IMR-90 (cell line): Measurements from ENCODE around the gene DUSP9. TPM values are rescaled to one million over a fixed set of nuclear protein-coding genes. Genes with fewer than 3 reads are reported as not detected.
A peak's percentile ranks its signal among the peaks of the same experiment; 100 is the strongest.

Experiments used
- ATAC-seq: fragments of 200-7000 bp; cut with Tn5 transposase; 2 replicates; pipeline ENCODE4 v1.9.1; 2020; ENCODE audit warnings: low read depth, mild to moderate bottlenecking, moderate library complexity
- BruUV-seq: library from RNA; stranded (reverse); fragments of 400-500 nt; replicated peaks from 2 replicates; lab custom pipeline; 2021; lab: Mats Ljungman, UMichigan
- CTCF ChIA-PET: fragments of 300-600 bp; formaldehyde crosslinking; extraction: SDS; loops from one replicate; lab custom pipeline; 2021; ENCODE audit warnings: antibody characterized with exemption; lab: Yijun Ruan, JAX
- POLR2A ChIA-PET: fragments of 300-600 bp; sonication (Branson Sonifier 250); formaldehyde crosslinking; loops from one replicate; lab custom pipeline; 2022; ENCODE audit warnings: antibody characterized with exemption; ENCODE audit not compliant: unreplicated experiment; lab: Charles Lee
- DNase-seq: peaks from one replicate; pipeline ENCODE4 v3.0.0; 2013
- H2AFZ ChIP-seq: replicated peaks from 2 replicates; pipeline ENCODE3; 2013; ENCODE audit warnings: low read length, mild to moderate bottlenecking; ENCODE audit not compliant: poor library complexity
- H2AK5ac ChIP-seq: 2 replicates; pipeline ENCODE4 v1.6.1; 2013; ENCODE audit warnings: low read depth, low read length, inconsistent platforms
- H2AK9ac ChIP-seq: replicated peaks from 2 replicates; pipeline ENCODE3; 2013; ENCODE audit warnings: mild to moderate bottlenecking, low read depth, low read length, moderate library complexity; ENCODE audit not compliant: poor library complexity
- H2BK120ac ChIP-seq: 2 replicates; pipeline ENCODE4 v1.6.1; 2013; ENCODE audit warnings: low read depth, low read length, inconsistent platforms
- H2BK15ac ChIP-seq: 3 replicates; pipeline ENCODE4 v1.6.1; 2013; ENCODE audit warnings: low read depth, low read length, inconsistent platforms
- H2BK20ac ChIP-seq: 2 replicates; pipeline ENCODE4 v1.6.1; 2013; ENCODE audit warnings: low read depth, mild to moderate bottlenecking, inconsistent platforms, low read length, moderate library complexity
- H2BK5ac ChIP-seq: 2 replicates; pipeline ENCODE4 v1.6.1; 2013; ENCODE audit warnings: mild to moderate bottlenecking, low read depth, low read length, inconsistent platforms; ENCODE audit not compliant: poor library complexity, severe bottlenecking
- H3K14ac ChIP-seq: replicated peaks from 2 replicates; pipeline ENCODE4 v1.6.1; 2013; ENCODE audit warnings: low read depth, low read length, inconsistent platforms
- H3K18ac ChIP-seq: 2 replicates; pipeline ENCODE4 v1.6.1; 2013; ENCODE audit warnings: low read depth, low read length, control low read depth
- H3K23ac ChIP-seq: 2 replicates; pipeline ENCODE4 v1.6.1; 2013; ENCODE audit warnings: low read depth, low read length, inconsistent platforms
- H3K27ac ChIP-seq: 2 replicates; pipeline ENCODE4 v1.5.1; 2013; ENCODE audit warnings: mild to moderate bottlenecking, control low read depth, low read length; ENCODE audit not compliant: insufficient read depth
- H3K27me3 ChIP-seq: 2 replicates; pipeline ENCODE4 v1.6.1; 2013; ENCODE audit warnings: low read length; ENCODE audit not compliant: control insufficient read depth, insufficient read depth
- H3K36me3 ChIP-seq: 2 replicates; pipeline ENCODE4 v1.6.1; 2013; ENCODE audit warnings: low read length, mixed read lengths; ENCODE audit not compliant: control insufficient read depth, insufficient read depth
- H3K4ac ChIP-seq: 2 replicates; pipeline ENCODE4 v1.6.1; 2013; ENCODE audit warnings: low read depth, low read length, inconsistent platforms
- H3K4me1 ChIP-seq: 2 replicates; pipeline ENCODE4 v1.6.1; 2013; ENCODE audit warnings: low read length, mixed read lengths; ENCODE audit not compliant: control insufficient read depth, insufficient read depth
- H3K4me2 ChIP-seq: 2 replicates; pipeline ENCODE4 v1.6.1; 2013; ENCODE audit warnings: low read depth, mild to moderate bottlenecking, control low read depth, low read length, moderate library complexity
- H3K4me3 ChIP-seq: 2 replicates; pipeline ENCODE4 v1.5.1; 2013; ENCODE audit warnings: low read depth, mild to moderate bottlenecking, control low read depth, low read length, moderate library complexity; ENCODE audit not compliant: insufficient read depth
- H3K56ac ChIP-seq: 2 replicates; pipeline ENCODE4 v1.6.1; 2013; ENCODE audit warnings: low read length, inconsistent platforms; ENCODE audit not compliant: insufficient read depth; ENCODE audit errors: extremely low read depth
- H3K79me1 ChIP-seq, 2 experiments: 2 replicates each; pipeline ENCODE4 v1.6.1; 2013; ENCODE audit warnings: low read length in 2 of 2, inconsistent platforms in 1 of 2, low read depth in 1 of 2
- H3K9ac ChIP-seq: 2 replicates; pipeline ENCODE4 v1.6.1; 2013; ENCODE audit warnings: low read depth, low read length, control low read depth
- H3K9me1 ChIP-seq: 2 replicates; pipeline ENCODE4 v1.6.1; 2013; ENCODE audit warnings: low read length, inconsistent platforms; ENCODE audit not compliant: insufficient read depth
- H3K9me3 ChIP-seq: 2 replicates; pipeline ENCODE4 v1.6.1; 2013; ENCODE audit warnings: low read length; ENCODE audit not compliant: control insufficient read depth, insufficient read depth
- H4K20me1 ChIP-seq: 2 replicates; pipeline ENCODE4 v1.6.1; 2013; ENCODE audit warnings: low read length, inconsistent platforms; ENCODE audit not compliant: insufficient read depth
- H4K5ac ChIP-seq: 2 replicates; pipeline ENCODE4 v1.6.1; 2013; ENCODE audit warnings: mild to moderate bottlenecking, low read depth, low read length, control low read depth
- H4K8ac ChIP-seq, 2 experiments: 2 replicates each; pipeline ENCODE4 v1.6.1; 2013; ENCODE audit warnings: low read depth in 2 of 2, low read length in 2 of 2, control low read depth in 1 of 2, inconsistent platforms in 1 of 2
- H4K91ac ChIP-seq: 2 replicates; pipeline ENCODE4 v1.6.1; 2013; ENCODE audit warnings: low read depth, low read length, inconsistent platforms; ENCODE audit not compliant: insufficient read depth
- BHLHE40 ChIP-seq: fragments of 150-350 bp; IDR thresholded peaks from 2 replicates; pipeline ENCODE4 v1.6.1; 2016; ENCODE audit warnings: mild to moderate bottlenecking, low read depth, low read length
- CTCF ChIP-seq: conservative IDR thresholded peaks from 2 replicates; pipeline ENCODE4 v1.5.1; 2012; ENCODE audit warnings: mild to moderate bottlenecking, low read depth, low read length, improper control_type of control experiment
- NFE2L2 ChIP-seq: fragments of 150-350 bp; IDR thresholded peaks from 2 replicates; pipeline ENCODE4 v1.6.1; 2016; ENCODE audit warnings: low read depth, mild to moderate bottlenecking, low read length
- POLR2A ChIP-seq: IDR thresholded peaks from 2 replicates; pipeline ENCODE4 v1.6.1; 2012; ENCODE audit warnings: mild to moderate bottlenecking, low read depth, low read length
- RAD21 ChIP-seq: IDR thresholded peaks from 2 replicates; pipeline ENCODE4 v1.6.1; 2012; ENCODE audit warnings: low read length, improper control_type of control experiment
- SMC3 ChIP-seq: fragments of 150-350 bp; IDR thresholded peaks from 2 replicates; pipeline ENCODE4 v1.6.1; 2016; ENCODE audit warnings: low read depth, mild to moderate bottlenecking, antibody characterized with exemption, low read length, moderate library complexity
- WGBS, 2 experiments: methylation state at CpG; one replicate each; pipeline versions ENCODE4 v1.1.5 to v1.1.7; 2013; ENCODE audit warnings: missing lambda C conversion rate in 2 of 2; ENCODE audit not compliant: insufficient read length in 1 of 2; ENCODE audit errors: extremely low coverage in 2 of 2; 5-methylcytosine and 5-hydroxymethylcytosine counted together
- dilution Hi-C: fragments of 300-500 bp; cut with HindIII; formaldehyde crosslinking; loops from one replicate; pipeline ENCODE4 v1.14.3; 2018; ENCODE audit warnings: low sequenced_read_pairs; ENCODE audit not compliant: unreplicated experiment
- in situ Hi-C: fragments of 300-500 bp; cut with MboI; formaldehyde crosslinking; loops from 3 replicates; pipeline ENCODE4 v1.14.3; 2019; ENCODE audit warnings: low sequenced_read_pairs, inconsistent platforms, mixed read lengths
- intact Hi-C: fragments of 100-400 bp; cut with micrococcal nuclease; formaldehyde crosslinking; loops from 2 replicates; pipeline ENCODE4 v1.10.0; 2022
- polyA plus RNA-seq, 3 experiments: library from polyadenylated mRNA; depleted of rRNA; stranded (reverse); fragments of >200 nt; gene quantifications; 2 replicates each; pipeline ENCODE4 v1.2.3, GENCODE V29; 2012; ENCODE audit warnings: low replicate concordance in 1 of 3
- total RNA-seq: library from RNA; depleted of rRNA; stranded (reverse); fragments of >200 nt; gene quantifications from 2 replicates; pipeline ENCODE4 v1.2.3, GENCODE V29; 2012

The DUSP9 gene
- total and polyA plus RNA-seq, 2 of the 4 experiments (the other 2 are of a cell fraction) = under 0.01 to 0.09 TPM

- TF ChIP-seq NFE2L2 (no peak), POLR2A (no peak)
Measured at GRCh38 chrX:153668423-153669173, 21.6 kb downstream of the DUSP9 start (continued).

- Histone ChIP-seq H2AK5ac (no peak overlapping the region), H3K9me1 (no peaks in the 10 kb centered on the region; the same call in 1 of the 2 replicates), H2BK15ac (no peak overlapping the region), H2BK5ac (no peak overlapping the region), H4K8ac (no peak overlapping the region), H4K5ac (no peak overlapping the region), H3K14ac (no peak overlapping the region), H3K36me3 (no peaks in the 10 kb centered on the region), H3K9ac (no peak overlapping the region), H3K56ac (no peak overlapping the region), H3K79me1 (no peaks in the 10 kb centered on the region), H3K27me3 (peaks cover 28% of the 10 kb centered on the region), H3K9me3 (peaks cover 6% of the 10 kb centered on the region), H3K4me1 (no peaks in the 10 kb centered on the region), H2AK9ac (no peak overlapping the region), H2BK20ac (no peak overlapping the region), H3K4ac (no peak overlapping the region), H3K27ac (no peak overlapping the region), H4K91ac (no peak overlapping the region), H2BK120ac (no peak overlapping the region), H3K23ac (no peak overlapping the region), H2AFZ (peak overlapping the region; percentile 72), H3K18ac (no peak overlapping the region), H3K4me2 (no peak overlapping the region), H3K4me3 (no peak overlapping the region), H4K20me1 (no peaks in the 10 kb centered on the region; the same call in 1 of the 2 replicates)
- dilution Hi-C loops = no loop called here
- peak; percentile 63 for ATAC-seq
- 24% methylated on average over 2 of the region's 17 CpGs; no CpG with 5 or more reads in 1 of the 2 experiments for WGBS, 2 experiments
- TF ChIP-seq RAD21 (0 out of 2 replicates have a peak, but pooled peaks have one; percentile 16), BHLHE40 (no peak), CTCF (peak; percentile 52), SMC3 (peak; percentile 22; the same call in 1 of the 2 replicates)
- no TSS peak for BruUV-seq
- intact Hi-C loops = loop anchor here (5.0 kb wide), 2 partner anchors 637 to 727 kb away; no protein-coding TSS in a partner anchor
- POLR2A ChIA-PET = no interaction called here
- CTCF ChIA-PET = interaction anchor here (1.1 kb wide), 1 partner anchor 130 kb away, joined by 3 read pairs; no protein-coding TSS in a partner anchor
- DNase-seq = no peak
- in situ Hi-C loops = loop anchor here (5.0 to 25.0 kb wide), 2 partner anchors 112 to 707 kb away; no protein-coding TSS in a partner anchor
Measured at GRCh38 chrX:153669174-153669890, 22.3 kb downstream of the DUSP9 start.
